T-helper 2 cell treated with Interferon-gamma antibody and Interleukin-4, amounts not matched to agents 5 μg/mL and 100 μg/mL, for 36 hours (primary cell): ENCODE results near the gene KCNS3.

ENCODE experiments used
- DNase-seq: peaks from one replicate; pipeline ENCODE4 v3.0.0; 2021; ENCODE audit warnings: low spot score
- H3K27ac Mint-ChIP-seq: one replicate; pipeline ENCODE4 v1.8.0; 2021; ENCODE audit warnings: mild to moderate bottlenecking, mixed read lengths
- H3K27me3 Mint-ChIP-seq: one replicate; pipeline ENCODE4 v1.8.0; 2021; ENCODE audit warnings: low read depth, mixed read lengths
- H3K36me3 Mint-ChIP-seq: one replicate; pipeline ENCODE4 v1.8.0; 2021; ENCODE audit warnings: low read depth, mixed read lengths
- H3K4me1 Mint-ChIP-seq: one replicate; pipeline ENCODE4 v1.8.0; 2021; ENCODE audit warnings: low read depth, mixed read lengths
- H3K4me3 Mint-ChIP-seq: one replicate; pipeline ENCODE4 v1.8.0; 2022; ENCODE audit warnings: mild to moderate bottlenecking, moderate library complexity, mixed read lengths
- H3K9me3 Mint-ChIP-seq: one replicate; pipeline ENCODE4 v1.8.0; 2021; ENCODE audit warnings: mixed read lengths

Gene KCNS3

DNA sequence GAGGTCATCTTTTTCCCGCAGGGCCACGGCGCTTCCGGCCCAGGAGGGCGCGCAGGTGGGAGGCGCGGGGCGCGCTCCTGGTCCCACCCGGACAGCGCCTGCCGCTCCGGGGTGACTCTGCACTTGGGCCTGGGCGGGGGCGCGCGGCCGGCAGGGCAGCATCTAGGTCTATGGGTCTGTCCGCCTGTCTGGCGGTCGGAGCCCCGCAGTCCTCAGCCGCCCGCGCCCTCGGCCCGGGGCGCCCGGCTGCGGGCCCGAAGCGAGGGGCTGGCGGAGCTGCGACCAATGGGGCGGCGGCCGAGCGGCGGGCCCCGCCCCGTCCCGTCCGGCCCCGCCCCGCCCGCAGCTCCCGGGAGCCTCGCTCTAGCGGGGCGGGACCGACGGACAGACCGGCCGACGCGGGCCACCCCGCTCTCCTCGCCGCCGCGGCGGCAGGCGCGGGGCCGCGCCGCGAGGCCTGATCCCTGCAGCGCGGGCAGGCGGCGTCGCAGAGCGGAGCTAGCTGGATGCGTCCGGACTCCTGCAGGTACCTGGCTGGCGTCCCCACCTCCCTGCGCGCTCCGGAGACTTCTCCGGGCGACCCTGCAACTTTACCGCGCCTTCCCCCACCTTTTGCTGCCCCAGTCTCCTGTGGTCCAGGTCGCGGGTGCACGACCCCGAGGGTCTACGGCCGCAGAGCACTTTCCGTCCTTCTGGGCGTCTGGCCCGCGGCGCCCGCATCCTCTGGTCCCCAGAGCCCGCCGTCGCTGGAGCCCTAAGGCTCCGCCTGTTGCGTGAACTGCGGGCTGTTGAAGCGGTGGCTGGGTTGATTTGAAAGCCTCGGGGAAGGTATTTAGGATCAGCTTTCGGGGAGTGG lies at the start of gene KCNS3:
KCNS3 (plus strand) TSS at position 387 of the 856 bp plus-strand sequence. CDS start 52,342 bp downstream, outside the sequence.
- peak; percentile 10 for DNase-seq
- peak within 1 kb of the TSS; percentile 79 for H3K4me3 Mint-ChIP-seq
- H3K9me3 Mint-ChIP-seq, result no peaks in the 10 kb centered on the region
- peaks cover 72% of the 10 kb centered on the region for H3K27me3 Mint-ChIP-seq
- no peaks in the 10 kb centered on the region for H3K36me3 Mint-ChIP-seq
- no peak within 1 kb of the TSS for H3K27ac Mint-ChIP-seq
- peaks cover 3% of the 10 kb centered on the region for H3K4me1 Mint-ChIP-seq

DNA sequence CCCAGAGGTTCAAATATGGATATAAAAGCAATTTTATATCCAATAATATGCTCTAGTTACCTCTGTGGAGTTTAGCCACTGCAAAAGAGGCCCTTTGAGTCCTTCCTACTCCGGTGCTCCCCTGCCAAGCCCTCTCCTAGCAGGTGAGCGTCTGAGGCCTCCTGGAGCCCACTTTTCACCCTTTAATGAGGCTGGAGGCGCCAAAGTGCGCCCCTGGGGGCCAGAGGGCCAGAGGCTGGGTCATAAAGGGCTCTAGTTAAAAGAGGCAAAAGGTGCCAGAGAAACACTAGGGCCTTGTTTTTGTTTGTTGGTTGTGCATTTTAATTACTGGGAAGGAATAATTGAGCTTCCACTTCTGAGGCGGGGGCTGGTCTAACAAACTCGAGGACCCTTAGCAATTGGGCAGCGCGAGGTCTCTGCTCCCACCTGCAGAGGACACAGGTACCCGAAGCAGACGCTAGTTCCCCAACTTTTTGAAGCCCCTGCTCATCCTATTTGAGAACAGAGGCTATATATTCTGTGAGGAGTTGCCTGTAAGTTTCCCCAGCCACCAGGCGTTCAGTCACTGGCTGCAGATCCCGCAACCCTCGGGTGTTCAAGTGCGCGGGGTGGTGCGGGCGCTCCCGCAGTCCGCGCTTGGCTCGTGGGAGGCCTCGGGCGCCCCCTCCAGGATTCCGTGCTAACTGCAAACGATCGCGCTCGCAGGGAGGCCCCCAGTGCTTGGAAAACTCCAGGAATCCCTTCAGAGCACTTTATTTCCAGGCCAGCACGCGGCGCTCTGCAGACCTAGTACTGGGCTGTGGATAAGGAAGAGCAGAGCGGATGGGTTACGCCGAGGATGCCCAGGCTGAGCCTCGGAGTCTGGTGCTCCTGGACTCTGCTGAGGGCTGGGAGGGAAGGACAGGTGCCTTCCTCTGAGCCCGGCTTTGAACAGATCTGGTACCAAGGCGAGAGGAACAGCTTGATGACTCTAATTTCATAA lies 48.1 kb upstream of the KCNS3 start:
- Mint-ChIP-seq H3K9me3 (no peaks in the 10 kb centered on the region), H3K4me3 (peak overlapping the region; percentile 17), H3K36me3 (no peaks in the 10 kb centered on the region), H3K4me1 (no peaks in the 10 kb centered on the region), H3K27me3 (peaks cover 54% of the 10 kb centered on the region), H3K27ac (no peak overlapping the region)
- DNase-seq, result peak; percentile 17

DNA sequence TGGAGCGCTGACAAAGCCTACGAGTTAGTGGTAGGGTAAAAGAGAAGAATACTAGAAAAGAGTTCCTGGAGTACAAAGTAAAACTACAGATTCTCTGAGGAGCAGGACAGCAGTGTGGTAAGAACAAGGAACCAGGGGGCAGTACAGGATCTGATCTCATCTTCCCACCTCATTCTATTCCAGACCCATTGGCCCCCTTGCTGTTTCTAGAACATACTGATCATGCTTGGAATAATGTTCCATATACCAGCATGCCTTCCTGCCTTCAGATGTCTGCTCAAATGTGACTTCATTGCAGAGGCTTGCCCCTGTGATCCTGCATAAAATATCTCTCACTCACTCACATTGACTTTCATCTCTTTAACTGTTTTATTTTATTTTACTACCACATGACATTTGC lies 43.0 kb upstream of the KCNS3 start:
- Mint-ChIP-seq H3K27me3 (peaks cover 44% of the 10 kb centered on the region), H3K9me3 (no peaks in the 10 kb centered on the region), H3K4me3 (no peak overlapping the region), H3K36me3 (no peaks in the 10 kb centered on the region), H3K27ac (no peak overlapping the region), H3K4me1 (no peaks in the 10 kb centered on the region)
- DNase-seq, result no peak

DNA sequence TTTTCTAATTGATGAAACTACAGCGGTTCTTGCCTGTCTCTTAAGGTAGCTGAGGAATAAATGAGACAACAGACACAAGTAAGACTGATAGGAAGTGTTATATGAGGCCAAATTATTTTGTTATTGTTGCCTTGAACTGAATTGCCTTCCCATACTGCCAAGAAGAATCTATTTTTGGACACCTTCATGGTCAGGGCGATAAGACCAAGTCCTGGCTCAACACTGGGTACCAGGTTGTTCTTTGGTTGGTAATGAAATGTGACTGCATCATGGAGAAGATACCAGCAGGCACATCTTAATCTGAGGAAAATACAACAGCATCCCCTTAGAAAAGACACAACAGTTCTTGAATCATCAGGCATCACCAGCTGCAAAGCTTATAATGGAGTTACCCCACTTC lies 38.5 kb upstream of the KCNS3 start:
- Mint-ChIP-seq H3K4me1 (no peaks in the 10 kb centered on the region), H3K27ac (no peak overlapping the region), H3K9me3 (no peaks in the 10 kb centered on the region), H3K4me3 (no peak overlapping the region), H3K36me3 (no peaks in the 10 kb centered on the region), H3K27me3 (peaks cover 24% of the 10 kb centered on the region)
- DNase-seq, result no peak

- Mint-ChIP-seq H3K4me1 (no peaks in the 10 kb centered on the region), H3K27me3 (peaks cover 13% of the 10 kb centered on the region), H3K27ac (no peak overlapping the region), H3K36me3 (no peaks in the 10 kb centered on the region), H3K4me3 (no peak overlapping the region), H3K9me3 (no peaks in the 10 kb centered on the region)
- DNase-seq, result no peak
Measured at GRCh38 chr2:17843457-17843856, 35.0 kb upstream of the KCNS3 start.

GRCh38 chr2:17845806-17846205 lies 32.7 kb upstream of the KCNS3 start:
- Mint-ChIP-seq H3K4me3 (no peak overlapping the region), H3K4me1 (no peaks in the 10 kb centered on the region), H3K36me3 (no peaks in the 10 kb centered on the region), H3K9me3 (no peaks in the 10 kb centered on the region), H3K27ac (no peak overlapping the region), H3K27me3 (peaks cover 6% of the 10 kb centered on the region)
- DNase-seq, result no peak

GRCh38 chr2:17846676-17847075 lies 31.8 kb upstream of the KCNS3 start:
- Mint-ChIP-seq H3K4me3 (no peak overlapping the region), H3K27me3 (peaks cover 5% of the 10 kb centered on the region), H3K9me3 (no peaks in the 10 kb centered on the region), H3K27ac (no peak overlapping the region), H3K36me3 (no peaks in the 10 kb centered on the region), H3K4me1 (no peaks in the 10 kb centered on the region)
- no peak for DNase-seq

DNA sequence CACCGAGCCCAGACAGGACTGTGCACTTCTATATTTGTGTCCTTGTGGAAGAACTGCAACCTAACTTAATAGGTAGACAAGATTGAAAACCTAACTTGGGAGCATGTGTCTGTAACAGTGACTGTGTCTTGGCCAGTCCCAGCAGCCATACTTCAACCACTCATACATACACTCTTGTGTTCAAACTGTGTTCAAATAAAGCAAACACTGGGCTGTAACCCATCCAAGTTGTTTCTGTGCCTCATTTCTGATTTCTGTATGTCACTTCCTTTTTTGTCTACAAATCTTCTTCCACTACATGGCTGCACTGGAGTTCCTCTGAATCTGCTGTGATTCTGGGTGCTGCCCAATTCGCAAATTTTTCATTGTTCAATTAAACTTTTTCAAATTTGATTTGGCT lies 31.2 kb upstream of the KCNS3 start:
- Mint-ChIP-seq H3K27ac (no peak overlapping the region), H3K9me3 (no peaks in the 10 kb centered on the region), H3K4me3 (no peak overlapping the region), H3K36me3 (no peaks in the 10 kb centered on the region), H3K4me1 (no peaks in the 10 kb centered on the region), H3K27me3 (peaks cover 5% of the 10 kb centered on the region)
- no peak for DNase-seq

- Mint-ChIP-seq H3K4me1 (no peaks in the 10 kb centered on the region), H3K36me3 (no peaks in the 10 kb centered on the region), H3K27me3 (peaks cover 3% of the 10 kb centered on the region), H3K27ac (no peak overlapping the region), H3K9me3 (no peaks in the 10 kb centered on the region), H3K4me3 (no peak overlapping the region)
- no peak for DNase-seq
Measured at GRCh38 chr2:17849275-17849674, 29.2 kb upstream of the KCNS3 start.

DNA sequence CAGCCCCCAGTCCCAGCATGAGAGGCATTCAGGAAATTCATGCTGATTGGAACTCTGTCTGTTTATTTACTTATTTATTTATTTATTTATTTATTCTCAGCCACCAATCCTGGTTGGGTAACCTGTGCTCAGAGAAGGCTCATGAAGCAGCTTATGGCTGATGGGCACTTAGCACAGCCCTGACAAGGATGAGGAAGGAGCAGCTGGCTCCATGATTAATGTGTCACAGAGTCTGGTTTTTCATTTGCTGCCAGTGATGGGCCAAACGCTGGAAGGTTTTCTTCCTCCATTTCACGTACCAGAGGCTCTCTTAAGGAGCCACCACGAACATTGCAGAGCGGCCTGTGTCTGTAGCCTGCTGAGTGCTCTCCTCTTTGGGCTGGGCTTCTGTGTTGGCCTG lies 28.3 kb upstream of the KCNS3 start:
- no peak overlapping the region for H3K27ac Mint-ChIP-seq
- H3K36me3 Mint-ChIP-seq, result no peaks in the 10 kb centered on the region
- no peak for DNase-seq
- H3K9me3 Mint-ChIP-seq, result no peaks in the 10 kb centered on the region
- H3K27me3 Mint-ChIP-seq, result peaks cover 7% of the 10 kb centered on the region
- H3K4me3 Mint-ChIP-seq, result no peak overlapping the region
- no peaks in the 10 kb centered on the region for H3K4me1 Mint-ChIP-seq

- peak; percentile 22 for DNase-seq
- H3K9me3 Mint-ChIP-seq, result no peaks in the 10 kb centered on the region
- no peak overlapping the region for H3K27ac Mint-ChIP-seq
- H3K36me3 Mint-ChIP-seq, result no peaks in the 10 kb centered on the region
- no peak overlapping the region for H3K4me3 Mint-ChIP-seq
- H3K4me1 Mint-ChIP-seq, result no peaks in the 10 kb centered on the region
- peaks cover 18% of the 10 kb centered on the region for H3K27me3 Mint-ChIP-seq
Measured at GRCh38 chr2:17851731-17852585, 26.5 kb upstream of the KCNS3 start.

GRCh38 chr2:17853799-17854198 lies 24.7 kb upstream of the KCNS3 start:
- H3K9me3 Mint-ChIP-seq, result no peaks in the 10 kb centered on the region
- H3K27ac Mint-ChIP-seq, result no peak overlapping the region
- H3K4me1 Mint-ChIP-seq, result no peaks in the 10 kb centered on the region
- peaks cover 22% of the 10 kb centered on the region for H3K27me3 Mint-ChIP-seq
- no peaks in the 10 kb centered on the region for H3K36me3 Mint-ChIP-seq
- DNase-seq, result no peak
- H3K4me3 Mint-ChIP-seq, result no peak overlapping the region

DNA sequence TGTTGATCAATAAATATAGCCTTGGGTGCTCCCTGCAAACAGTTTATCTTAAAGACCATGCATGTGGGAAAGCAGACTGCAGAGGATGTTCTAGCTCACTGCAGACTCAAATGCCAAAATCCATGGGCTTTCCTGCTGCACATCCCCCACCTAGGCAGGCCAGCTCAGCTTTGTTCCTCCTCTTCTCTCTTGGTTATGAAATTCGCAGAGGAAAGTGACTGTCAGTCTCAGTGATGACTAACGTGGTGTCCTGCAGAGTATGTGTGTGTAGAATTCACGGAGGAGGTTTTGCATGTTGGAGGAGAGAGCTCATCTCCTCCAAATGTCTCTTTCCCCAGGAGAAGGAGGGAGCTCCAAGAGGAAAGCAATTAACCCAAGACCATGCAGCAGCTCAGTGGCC lies 21.4 kb upstream of the KCNS3 start:
- no peak for DNase-seq
- Mint-ChIP-seq H3K4me1 (no peaks in the 10 kb centered on the region), H3K27me3 (peaks cover 22% of the 10 kb centered on the region), H3K9me3 (no peaks in the 10 kb centered on the region), H3K27ac (no peak overlapping the region), H3K36me3 (no peaks in the 10 kb centered on the region), H3K4me3 (no peak overlapping the region)
